WTC11 (cell line): ENCODE results near the gene TRPM4. TPM values are rescaled to one million over a fixed set of nuclear protein-coding genes. Genes with fewer than 3 reads are reported as not detected.

Source experiments
- ATAC-seq: fragments of 200-7000 bp; cut with Tn5 transposase; 2 replicates; pipeline ENCODE4 v1.10.0; 2021; ENCODE audit warnings: mild to moderate bottlenecking, moderate library complexity
- CTCF ChIA-PET: fragments of 300-600 bp; sonication (Branson Sonifier 250); formaldehyde crosslinking; loops from one replicate; lab custom pipeline; 2021; ENCODE audit warnings: antibody characterized with exemption; lab: Charles Lee
- POLR2A ChIA-PET: fragments of 350-600 bp; sonication (Branson Sonifier 250); formaldehyde crosslinking; loops from one replicate; lab custom pipeline; 2021; ENCODE audit warnings: antibody characterized with exemption; lab: Charles Lee
- DNase-seq: peaks from one replicate; pipeline ENCODE4 v3.0.0; 2021; ENCODE audit warnings: low spot score
- H3K27ac Mint-ChIP-seq: 2 replicates; pipeline ENCODE4 v1.8.0; 2021; ENCODE audit warnings: mixed read lengths
- H3K27me3 Mint-ChIP-seq: 2 replicates; pipeline ENCODE4 v1.8.0; 2021; ENCODE audit warnings: low read depth, mild to moderate bottlenecking, moderate library complexity, mixed read lengths
- H3K36me3 Mint-ChIP-seq: 2 replicates; pipeline ENCODE4 v1.8.0; 2021; ENCODE audit warnings: mixed read lengths
- H3K4me1 Mint-ChIP-seq: 2 replicates; pipeline ENCODE4 v1.8.0; 2022; ENCODE audit warnings: mixed read lengths
- H3K4me3 Mint-ChIP-seq: 2 replicates; pipeline ENCODE4 v1.8.0; 2021; ENCODE audit warnings: mild to moderate bottlenecking, moderate library complexity, mixed read lengths
- H3K9me3 Mint-ChIP-seq: 2 replicates; pipeline ENCODE4 v1.8.0; 2021; ENCODE audit warnings: mixed read lengths
- FOXJ3 ChIP-seq: sonication (generic); formaldehyde crosslinking; IDR thresholded peaks from 2 replicates; pipeline ENCODE4 v1.9.0; 2021; ENCODE audit warnings: missing genetic modification reagents, mild to moderate bottlenecking, borderline replicate concordance
- KAT7 ChIP-seq: sonication (generic); formaldehyde crosslinking; IDR thresholded peaks from 2 replicates; pipeline ENCODE4 v1.8.1; 2023; ENCODE audit warnings: missing genetic modification reagents, mild to moderate bottlenecking, borderline replicate concordance
- NFE2L1 ChIP-seq: sonication (generic); formaldehyde crosslinking; IDR thresholded peaks from 2 replicates; pipeline ENCODE4 v1.8.1; 2023; ENCODE audit warnings: missing genetic modification reagents
- NR1H2 ChIP-seq: sonication (generic); formaldehyde crosslinking; IDR thresholded peaks from 2 replicates; pipeline ENCODE4 v1.9.0; 2021; ENCODE audit warnings: mild to moderate bottlenecking, moderate library complexity, missing genetic modification reagents
- NR2C2 ChIP-seq: sonication (generic); formaldehyde crosslinking; IDR thresholded peaks from 2 replicates; pipeline ENCODE4 v1.8.0; 2022; ENCODE audit warnings: mild to moderate bottlenecking, missing genetic modification reagents
- OVOL2 ChIP-seq: fragments of 250-450 bp; sonication (Bioruptor Pico); IDR thresholded peaks from 2 replicates; pipeline ENCODE4 v1.9.0; 2021; ENCODE audit warnings: mild to moderate bottlenecking, borderline replicate concordance
- PRRX2 ChIP-seq: fragments of 250-450 bp; sonication (Bioruptor Pico); IDR thresholded peaks from 2 replicates; pipeline ENCODE4 v1.8.0; 2021; ENCODE audit warnings: mild to moderate bottlenecking
- SMAD3 ChIP-seq: sonication (generic); formaldehyde crosslinking; IDR thresholded peaks from 2 replicates; pipeline ENCODE4 v1.8.0; 2022; ENCODE audit warnings: missing genetic modification reagents, mild to moderate bottlenecking, borderline replicate concordance
- TEAD4 ChIP-seq: sonication (generic); formaldehyde crosslinking; IDR thresholded peaks from 2 replicates; pipeline ENCODE4 v1.8.0; 2022; ENCODE audit warnings: mild to moderate bottlenecking, missing genetic modification reagents
- TP53 ChIP-seq: sonication (generic); formaldehyde crosslinking; IDR thresholded peaks from 2 replicates; pipeline ENCODE4 v1.8.1; 2023; ENCODE audit warnings: mild to moderate bottlenecking, missing genetic modification reagents
- ZNF317 ChIP-seq: sonication (generic); formaldehyde crosslinking; IDR thresholded peaks from 2 replicates; pipeline ENCODE4 v1.8.1; 2023; ENCODE audit warnings: low read depth, mild to moderate bottlenecking, moderate library complexity, missing genetic modification reagents, borderline replicate concordance
- total RNA-seq: library from RNA; stranded (reverse); gene quantifications from 3 replicates; pipeline ENCODE4 v1.2.3, GENCODE V29; 2021
- TF ChIP-seq, protein P1 (sequence below): sonication (generic); formaldehyde crosslinking; IDR thresholded peaks from 2 replicates; pipeline ENCODE4 v1.8.1; 2022; ENCODE audit warnings: mild to moderate bottlenecking, missing genetic modification reagents, moderate library complexity, borderline replicate concordance
- TF ChIP-seq, protein P2 (sequence below): sonication (generic); formaldehyde crosslinking; IDR thresholded peaks from 2 replicates; pipeline ENCODE4 v1.8.0; 2022; ENCODE audit warnings: mild to moderate bottlenecking, missing genetic modification reagents
- TF ChIP-seq, protein P3 (sequence below): fragments of 250-450 bp; sonication (Bioruptor Pico); IDR thresholded peaks from 2 replicates; pipeline ENCODE4 v2.1.2; 2022; ENCODE audit warnings: mild to moderate bottlenecking, moderate library complexity
- TF ChIP-seq, protein P4 (sequence below): sonication (generic); formaldehyde crosslinking; IDR thresholded peaks from 2 replicates; pipeline ENCODE4 v1.8.0; 2023; ENCODE audit warnings: mild to moderate bottlenecking, missing genetic modification reagents
- TF ChIP-seq, protein P5 (sequence below): sonication (generic); formaldehyde crosslinking; IDR thresholded peaks from 2 replicates; pipeline ENCODE4 v1.8.1; 2023; ENCODE audit warnings: mild to moderate bottlenecking, missing genetic modification reagents, moderate library complexity
- TF ChIP-seq, protein P6 (sequence below): sonication (generic); formaldehyde crosslinking; IDR thresholded peaks from 2 replicates; pipeline ENCODE4 v1.8.1; 2023; ENCODE audit warnings: mild to moderate bottlenecking, moderate library complexity, missing genetic modification reagents

The TRPM4 gene
- total RNA-seq, 1 experiment from 2014 or later, result 15.5 TPM

DNA sequence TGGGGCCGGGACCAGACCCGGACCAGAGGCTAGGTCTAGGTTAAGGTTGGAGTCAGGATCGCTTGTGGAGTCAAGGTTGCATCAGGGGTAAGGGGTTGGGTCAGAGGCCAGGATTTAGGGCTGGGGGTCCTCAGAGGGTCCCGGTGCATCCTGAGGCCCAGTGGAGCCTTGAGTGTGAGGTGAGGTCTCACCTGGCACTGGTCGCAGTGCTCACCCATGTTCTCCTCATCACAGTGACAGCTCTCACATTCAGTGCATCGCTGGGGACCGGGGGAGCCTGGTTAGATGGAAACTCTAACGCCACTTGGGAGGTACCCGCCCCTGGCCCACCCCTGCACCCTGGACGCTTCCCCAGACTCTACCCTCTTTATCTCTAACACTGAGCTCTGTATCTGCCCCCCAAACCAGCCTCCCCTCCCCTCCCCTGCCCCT is 5.5 kb upstream of the TRPM4 start:
- ChIA-PET POLR2A (interaction anchor here (0.6 to 1.3 kb wide), 2 partner anchors 47 to 327 kb away, joined by 3 read pairs; no protein-coding TSS in a partner anchor), CTCF (interaction anchor here (0.9 to 7.9 kb wide), 5 partner anchors 19 to 324 kb away, joined by 3 to 98 read pairs (median 8); no protein-coding TSS in a partner anchor)
- DNase-seq (peak; percentile 40), ATAC-seq (no peak)
- peaks cover 31% of the 10 kb centered on the region for H3K4me1 Mint-ChIP-seq
- H3K27me3 Mint-ChIP-seq, result peaks cover 66% of the 10 kb centered on the region
- peaks cover 14% of the 10 kb centered on the region for H3K9me3 Mint-ChIP-seq
- no peak for TF ChIP-seq ZNF317 (CRISPR knock-in tag)
- no peak for TF ChIP-seq TEAD4 (CRISPR knock-in tag)
- no peak for TF ChIP-seq NFE2L1 (CRISPR knock-in tag)
- TF ChIP-seq, protein P1, sequence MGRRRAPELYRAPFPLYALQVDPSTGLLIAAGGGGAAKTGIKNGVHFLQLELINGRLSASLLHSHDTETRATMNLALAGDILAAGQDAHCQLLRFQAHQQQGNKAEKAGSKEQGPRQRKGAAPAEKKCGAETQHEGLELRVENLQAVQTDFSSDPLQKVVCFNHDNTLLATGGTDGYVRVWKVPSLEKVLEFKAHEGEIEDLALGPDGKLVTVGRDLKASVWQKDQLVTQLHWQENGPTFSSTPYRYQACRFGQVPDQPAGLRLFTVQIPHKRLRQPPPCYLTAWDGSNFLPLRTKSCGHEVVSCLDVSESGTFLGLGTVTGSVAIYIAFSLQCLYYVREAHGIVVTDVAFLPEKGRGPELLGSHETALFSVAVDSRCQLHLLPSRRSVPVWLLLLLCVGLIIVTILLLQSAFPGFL (CRISPR knock-in tag), result no peak
- no peak for TF ChIP-seq TP53 (CRISPR knock-in tag)
- TF ChIP-seq, protein P2, sequence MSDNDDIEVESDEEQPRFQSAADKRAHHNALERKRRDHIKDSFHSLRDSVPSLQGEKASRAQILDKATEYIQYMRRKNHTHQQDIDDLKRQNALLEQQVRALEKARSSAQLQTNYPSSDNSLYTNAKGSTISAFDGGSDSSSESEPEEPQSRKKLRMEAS, result no peak
- no peak for TF ChIP-seq KAT7
- TF ChIP-seq, protein P3, sequence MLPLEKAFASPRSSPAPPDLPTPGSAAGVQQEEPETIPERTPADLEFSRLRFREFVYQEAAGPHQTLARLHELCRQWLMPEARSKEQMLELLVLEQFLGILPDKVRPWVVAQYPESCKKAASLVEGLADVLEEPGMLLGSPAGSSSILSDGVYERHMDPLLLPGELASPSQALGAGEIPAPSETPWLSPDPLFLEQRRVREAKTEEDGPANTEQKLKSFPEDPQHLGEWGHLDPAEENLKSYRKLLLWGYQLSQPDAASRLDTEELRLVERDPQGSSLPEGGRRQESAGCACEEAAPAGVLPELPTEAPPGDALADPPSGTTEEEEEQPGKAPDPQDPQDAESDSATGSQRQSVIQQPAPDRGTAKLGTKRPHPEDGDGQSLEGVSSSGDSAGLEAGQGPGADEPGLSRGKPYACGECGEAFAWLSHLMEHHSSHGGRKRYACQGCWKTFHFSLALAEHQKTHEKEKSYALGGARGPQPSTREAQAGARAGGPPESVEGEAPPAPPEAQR, result no peak
- TF ChIP-seq PRRX2 (CRISPR knock-in tag), result no peak
- TF ChIP-seq, protein P4, sequence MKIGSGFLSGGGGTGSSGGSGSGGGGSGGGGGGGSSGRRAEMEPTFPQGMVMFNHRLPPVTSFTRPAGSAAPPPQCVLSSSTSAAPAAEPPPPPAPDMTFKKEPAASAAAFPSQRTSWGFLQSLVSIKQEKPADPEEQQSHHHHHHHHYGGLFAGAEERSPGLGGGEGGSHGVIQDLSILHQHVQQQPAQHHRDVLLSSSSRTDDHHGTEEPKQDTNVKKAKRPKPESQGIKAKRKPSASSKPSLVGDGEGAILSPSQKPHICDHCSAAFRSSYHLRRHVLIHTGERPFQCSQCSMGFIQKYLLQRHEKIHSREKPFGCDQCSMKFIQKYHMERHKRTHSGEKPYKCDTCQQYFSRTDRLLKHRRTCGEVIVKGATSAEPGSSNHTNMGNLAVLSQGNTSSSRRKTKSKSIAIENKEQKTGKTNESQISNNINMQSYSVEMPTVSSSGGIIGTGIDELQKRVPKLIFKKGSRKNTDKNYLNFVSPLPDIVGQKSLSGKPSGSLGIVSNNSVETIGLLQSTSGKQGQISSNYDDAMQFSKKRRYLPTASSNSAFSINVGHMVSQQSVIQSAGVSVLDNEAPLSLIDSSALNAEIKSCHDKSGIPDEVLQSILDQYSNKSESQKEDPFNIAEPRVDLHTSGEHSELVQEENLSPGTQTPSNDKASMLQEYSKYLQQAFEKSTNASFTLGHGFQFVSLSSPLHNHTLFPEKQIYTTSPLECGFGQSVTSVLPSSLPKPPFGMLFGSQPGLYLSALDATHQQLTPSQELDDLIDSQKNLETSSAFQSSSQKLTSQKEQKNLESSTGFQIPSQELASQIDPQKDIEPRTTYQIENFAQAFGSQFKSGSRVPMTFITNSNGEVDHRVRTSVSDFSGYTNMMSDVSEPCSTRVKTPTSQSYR (CRISPR knock-in tag), result no peak
- TF ChIP-seq FOXJ3 (CRISPR knock-in tag), result no peak
- TF ChIP-seq, protein P5, sequence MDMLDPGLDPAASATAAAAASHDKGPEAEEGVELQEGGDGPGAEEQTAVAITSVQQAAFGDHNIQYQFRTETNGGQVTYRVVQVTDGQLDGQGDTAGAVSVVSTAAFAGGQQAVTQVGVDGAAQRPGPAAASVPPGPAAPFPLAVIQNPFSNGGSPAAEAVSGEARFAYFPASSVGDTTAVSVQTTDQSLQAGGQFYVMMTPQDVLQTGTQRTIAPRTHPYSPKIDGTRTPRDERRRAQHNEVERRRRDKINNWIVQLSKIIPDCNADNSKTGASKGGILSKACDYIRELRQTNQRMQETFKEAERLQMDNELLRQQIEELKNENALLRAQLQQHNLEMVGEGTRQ (CRISPR knock-in tag), result no peak
- TF ChIP-seq NR2C2 (CRISPR knock-in tag), result no peak
- no peak for TF ChIP-seq SMAD3 (CRISPR knock-in tag)
- no peak for TF ChIP-seq OVOL2
- TF ChIP-seq, protein P6, sequence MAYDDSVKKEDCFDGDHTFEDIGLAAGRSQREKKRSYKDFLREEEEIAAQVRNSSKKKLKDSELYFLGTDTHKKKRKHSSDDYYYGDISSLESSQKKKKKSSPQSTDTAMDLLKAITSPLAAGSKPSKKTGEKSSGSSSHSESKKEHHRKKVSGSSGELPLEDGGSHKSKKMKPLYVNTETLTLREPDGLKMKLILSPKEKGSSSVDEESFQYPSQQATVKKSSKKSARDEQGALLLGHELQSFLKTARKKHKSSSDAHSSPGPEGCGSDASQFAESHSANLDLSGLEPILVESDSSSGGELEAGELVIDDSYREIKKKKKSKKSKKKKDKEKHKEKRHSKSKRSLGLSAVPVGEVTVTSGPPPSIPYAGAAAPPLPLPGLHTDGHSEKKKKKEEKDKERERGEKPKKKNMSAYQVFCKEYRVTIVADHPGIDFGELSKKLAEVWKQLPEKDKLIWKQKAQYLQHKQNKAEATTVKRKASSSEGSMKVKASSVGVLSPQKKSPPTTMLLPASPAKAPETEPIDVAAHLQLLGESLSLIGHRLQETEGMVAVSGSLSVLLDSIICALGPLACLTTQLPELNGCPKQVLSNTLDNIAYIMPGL (CRISPR knock-in tag), result no peak
- TF ChIP-seq NR1H2 (CRISPR knock-in tag), result no peak
- peak overlapping the region; percentile 92 for H3K4me3 Mint-ChIP-seq
- no peak overlapping the region for H3K27ac Mint-ChIP-seq
- peaks cover 9% of the 10 kb centered on the region; the same call in 1 of the 2 replicates for H3K36me3 Mint-ChIP-seq
